HEK293T (cell line): ENCODE data around the gene PPP1R7.

Source experiments
- BHLHE40 ChIP-seq: fragments of 450-650 bp; IDR thresholded peaks from 2 replicates; pipeline ENCODE4 v1.6.1; 2016; ENCODE audit warnings: mild to moderate bottlenecking, moderate library complexity, borderline replicate concordance
- CTBP1 ChIP-seq: fragments of 450-650 bp; IDR thresholded peaks from 2 replicates; pipeline ENCODE4 v1.6.1; 2016; ENCODE audit warnings: borderline replicate concordance
- ELF4 ChIP-seq: fragments of 450-650 bp; IDR thresholded peaks from 2 replicates; pipeline ENCODE4 v1.6.1; 2017; ENCODE audit warnings: antibody characterized with exemption
- FOXA1 ChIP-seq: fragments of 450-650 bp; IDR thresholded peaks from 2 replicates; pipeline ENCODE4 v1.6.1; 2016; ENCODE audit warnings: mild to moderate bottlenecking
- FOXK2 ChIP-seq: fragments of 450-650 bp; IDR thresholded peaks from 2 replicates; pipeline ENCODE4 v1.6.1; 2016; ENCODE audit warnings: mild to moderate bottlenecking
- FOXM1 ChIP-seq: fragments of 450-650 bp; IDR thresholded peaks from 2 replicates; pipeline ENCODE4 v1.6.1; 2017; ENCODE audit warnings: mild to moderate bottlenecking, borderline replicate concordance
- HDGF ChIP-seq: fragments of 450-650 bp; IDR thresholded peaks from 2 replicates; pipeline ENCODE4 v1.6.1; 2017; ENCODE audit warnings: antibody characterized with exemption, borderline replicate concordance
- LEF1 ChIP-seq: fragments of 450-650 bp; IDR thresholded peaks from 2 replicates; pipeline ENCODE4 v1.6.1; 2017; ENCODE audit warnings: mild to moderate bottlenecking, borderline replicate concordance
- NFRKB ChIP-seq: fragments of 450-650 bp; IDR thresholded peaks from 2 replicates; pipeline ENCODE4 v1.6.1; 2016; ENCODE audit warnings: mild to moderate bottlenecking, moderate library complexity
- SP1 ChIP-seq: fragments of 450-650 bp; IDR thresholded peaks from 2 replicates; pipeline ENCODE4 v1.6.1; 2017
- SUZ12 ChIP-seq: fragments of 450-650 bp; IDR thresholded peaks from 2 replicates; pipeline ENCODE4 v1.6.1; 2016; ENCODE audit warnings: mild to moderate bottlenecking
- TARDBP ChIP-seq: fragments of 450-650 bp; IDR thresholded peaks from 2 replicates; pipeline ENCODE4 v1.6.1; 2016
- ZNF384 ChIP-seq: fragments of 450-650 bp; IDR thresholded peaks from 2 replicates; pipeline ENCODE4 v1.6.1; 2016
- TF ChIP-seq, protein P1 (sequence below): fragments of 450-650 bp; IDR thresholded peaks from 2 replicates; pipeline ENCODE4 v1.6.1; 2016

DNA sequence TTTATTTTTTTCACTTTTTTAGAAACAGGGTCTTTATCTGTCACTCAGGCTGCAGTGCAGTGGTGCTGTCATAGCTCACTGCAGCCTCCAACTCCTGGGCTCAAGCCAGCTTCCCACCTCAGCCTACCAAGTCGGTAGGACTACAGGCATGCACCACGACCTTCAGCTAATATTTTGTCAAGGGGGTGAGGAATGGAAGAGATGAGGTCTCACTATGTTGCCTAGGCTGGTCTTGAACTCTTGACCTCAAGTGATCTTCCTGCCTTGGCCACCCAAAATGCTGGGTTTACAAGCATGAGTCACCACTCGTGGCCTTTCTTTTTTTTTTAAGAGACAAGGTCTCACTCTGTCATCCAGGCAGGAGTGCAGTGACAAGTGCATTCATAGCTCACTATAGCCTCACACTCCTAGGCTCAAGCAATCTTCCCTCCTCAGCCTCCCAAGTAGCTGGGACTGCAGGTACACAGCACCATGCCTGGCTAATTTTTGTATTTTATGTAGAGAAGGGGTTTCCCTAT, 13.4 kb downstream of the PPP1R7 start:
- TF ChIP-seq, protein P1, sequence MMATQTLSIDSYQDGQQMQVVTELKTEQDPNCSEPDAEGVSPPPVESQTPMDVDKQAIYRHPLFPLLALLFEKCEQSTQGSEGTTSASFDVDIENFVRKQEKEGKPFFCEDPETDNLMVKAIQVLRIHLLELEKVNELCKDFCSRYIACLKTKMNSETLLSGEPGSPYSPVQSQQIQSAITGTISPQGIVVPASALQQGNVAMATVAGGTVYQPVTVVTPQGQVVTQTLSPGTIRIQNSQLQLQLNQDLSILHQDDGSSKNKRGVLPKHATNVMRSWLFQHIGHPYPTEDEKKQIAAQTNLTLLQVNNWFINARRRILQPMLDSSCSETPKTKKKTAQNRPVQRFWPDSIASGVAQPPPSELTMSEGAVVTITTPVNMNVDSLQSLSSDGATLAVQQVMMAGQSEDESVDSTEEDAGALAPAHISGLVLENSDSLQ: no peak
- TF ChIP-seq BHLHE40: no peak
- no peak for TF ChIP-seq FOXM1
- TF ChIP-seq ZNF384: no peak
- TF ChIP-seq FOXA1: no peak
- no peak for TF ChIP-seq TARDBP
- TF ChIP-seq ELF4: no peak
- no peak for TF ChIP-seq SP1
- TF ChIP-seq SUZ12: no peak
- no peak for TF ChIP-seq NFRKB
- TF ChIP-seq HDGF: no peak
- TF ChIP-seq CTBP1: no peak
- no peak for TF ChIP-seq LEF1
- TF ChIP-seq FOXK2: no peak
